Tracheal epithelial cell (primary cell): ENCODE measurements around the gene MSTN. TPM values are rescaled to one million over a fixed set of nuclear protein-coding genes. Genes with fewer than 3 reads are reported as not detected.

Experiments
- total RNA-seq: library from RNA; depleted of rRNA; stranded (reverse); fragments of >200 nt; gene quantifications from 2 replicates; pipeline ENCODE4 v1.2.1, GENCODE V29; 2014

MSTN gene
- total RNA-seq: not detected in 2 replicates

DNA sequence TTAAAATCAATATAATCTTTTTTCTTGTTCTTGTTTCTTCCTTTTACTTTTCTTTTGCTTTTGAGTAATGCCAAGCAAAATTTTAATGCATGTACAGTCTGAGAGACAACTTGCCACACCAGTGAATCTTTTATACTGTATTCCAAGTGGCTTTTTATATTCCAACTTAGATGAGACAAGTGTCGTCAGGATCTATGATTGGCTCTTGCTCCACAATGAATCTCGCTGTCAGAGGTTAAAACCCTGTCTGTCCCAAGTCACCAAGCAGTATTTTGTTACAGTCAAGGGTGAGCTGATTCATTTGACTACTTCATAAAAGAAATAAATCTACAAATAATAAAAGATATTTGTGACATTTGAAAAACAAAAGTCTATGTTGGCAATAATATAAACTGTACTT, at the start of gene MSTN:
MSTN (minus strand) TSS at position 129 of the 400 bp plus-strand sequence. CDS start 133 bp downstream, outside the sequence.

